ENCODE measurements around the gene PRUNE1.

- TF ChIP-seq, protein P1, sequence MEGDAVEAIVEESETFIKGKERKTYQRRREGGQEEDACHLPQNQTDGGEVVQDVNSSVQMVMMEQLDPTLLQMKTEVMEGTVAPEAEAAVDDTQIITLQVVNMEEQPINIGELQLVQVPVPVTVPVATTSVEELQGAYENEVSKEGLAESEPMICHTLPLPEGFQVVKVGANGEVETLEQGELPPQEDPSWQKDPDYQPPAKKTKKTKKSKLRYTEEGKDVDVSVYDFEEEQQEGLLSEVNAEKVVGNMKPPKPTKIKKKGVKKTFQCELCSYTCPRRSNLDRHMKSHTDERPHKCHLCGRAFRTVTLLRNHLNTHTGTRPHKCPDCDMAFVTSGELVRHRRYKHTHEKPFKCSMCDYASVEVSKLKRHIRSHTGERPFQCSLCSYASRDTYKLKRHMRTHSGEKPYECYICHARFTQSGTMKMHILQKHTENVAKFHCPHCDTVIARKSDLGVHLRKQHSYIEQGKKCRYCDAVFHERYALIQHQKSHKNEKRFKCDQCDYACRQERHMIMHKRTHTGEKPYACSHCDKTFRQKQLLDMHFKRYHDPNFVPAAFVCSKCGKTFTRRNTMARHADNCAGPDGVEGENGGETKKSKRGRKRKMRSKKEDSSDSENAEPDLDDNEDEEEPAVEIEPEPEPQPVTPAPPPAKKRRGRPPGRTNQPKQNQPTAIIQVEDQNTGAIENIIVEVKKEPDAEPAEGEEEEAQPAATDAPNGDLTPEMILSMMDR (conservative IDR thresholded peaks at IDR 0.05; ENCODE audit: low read depth, low read length): no peak
- no peak for TF ChIP-seq EZH2 (IDR thresholded peaks at IDR 0.05; ENCODE audit: borderline replicate concordance, low read depth, low read length, poor library complexity, severe bottlenecking)
Observed at GRCh38 chr1:150964164-150964489, 44.1 kb upstream of the PRUNE1 start.
